GM21737 (cell line): Measurements from ENCODE around the gene FBLL1.
A peak's percentile ranks its signal among the peaks of the same experiment; 100 is the strongest.
"Not testable (repeated sequence)": the region's sequence is repeated elsewhere in the genome, so short reads cannot be mapped to it uniquely, and the experiment has no call there.

Experiments
- ATAC-seq: cut with Tn5 transposase; IDR thresholded peaks from one replicate; pipeline ENCODE4 v1.9.1; 2021; ENCODE audit warnings: mild to moderate bottlenecking, moderate library complexity; ENCODE audit not compliant: unreplicated experiment

FBLL1 gene

GRCh38 chr5:168528521-168529373 lies at the start of gene FBLL1:
FBLL1 (plus strand) TSS chr5:168529305; CDS start chr5:168529505, 200 bp downstream.
- no peak for ATAC-seq

DNA sequence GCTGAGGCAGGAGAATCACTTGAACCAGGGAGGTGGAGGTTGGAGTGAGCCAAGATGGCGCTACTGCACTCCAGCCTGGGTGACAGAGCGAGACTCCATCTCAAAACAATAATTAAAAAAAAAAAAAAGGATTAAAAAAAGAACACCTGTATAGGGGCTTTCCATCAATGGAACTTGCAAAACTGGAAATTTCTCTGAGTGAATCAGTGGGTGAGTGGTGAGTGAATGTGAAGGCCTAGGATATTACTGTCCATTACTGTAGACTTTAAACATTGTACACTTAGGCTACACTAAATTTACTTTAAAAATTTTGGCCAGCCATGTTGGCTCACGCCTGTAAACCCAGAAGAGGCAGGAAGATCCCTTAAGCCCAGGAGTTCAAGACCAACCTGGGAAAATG lies 48.5 kb upstream of the FBLL1 start:
- no peak for ATAC-seq

- ATAC-seq: peak; percentile 95
Observed at GRCh38 chr5:168481330-168481788, 47.7 kb upstream of the FBLL1 start.

DNA sequence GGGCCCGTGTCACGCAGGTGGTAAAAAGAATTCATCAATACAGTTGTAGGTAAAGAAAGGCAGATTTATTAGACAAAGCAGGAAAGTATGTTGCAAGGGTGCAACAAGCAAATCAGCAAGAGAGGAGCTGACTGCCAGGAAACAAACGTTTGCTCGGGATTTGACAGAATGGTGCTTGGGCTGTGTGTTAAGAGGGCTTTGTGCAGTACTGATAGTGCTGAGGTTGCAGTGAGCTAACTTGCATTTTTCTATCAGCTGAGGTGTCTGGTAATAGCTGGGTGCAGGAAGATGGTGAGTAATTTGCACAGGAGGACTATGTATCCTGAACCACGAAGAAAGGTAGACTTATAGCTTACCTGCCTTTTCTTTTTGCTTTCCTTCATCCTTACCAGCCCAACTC lies 46.7 kb upstream of the FBLL1 start:
- no peak for ATAC-seq

- peak; percentile 82 for ATAC-seq
Observed at GRCh38 chr5:168486136-168486879, 42.8 kb upstream of the FBLL1 start, which contains the start of gene RARS1. RARS1 (plus strand) TSS chr5:168486471; CDS start chr5:168486499, 28 bp downstream.

GRCh38 chr5:168489059-168489458 lies 40.0 kb upstream of the FBLL1 start:
- no peak for ATAC-seq

- ATAC-seq: no peak
Observed at GRCh38 chr5:168494057-168494555, 35.0 kb upstream of the FBLL1 start.

DNA sequence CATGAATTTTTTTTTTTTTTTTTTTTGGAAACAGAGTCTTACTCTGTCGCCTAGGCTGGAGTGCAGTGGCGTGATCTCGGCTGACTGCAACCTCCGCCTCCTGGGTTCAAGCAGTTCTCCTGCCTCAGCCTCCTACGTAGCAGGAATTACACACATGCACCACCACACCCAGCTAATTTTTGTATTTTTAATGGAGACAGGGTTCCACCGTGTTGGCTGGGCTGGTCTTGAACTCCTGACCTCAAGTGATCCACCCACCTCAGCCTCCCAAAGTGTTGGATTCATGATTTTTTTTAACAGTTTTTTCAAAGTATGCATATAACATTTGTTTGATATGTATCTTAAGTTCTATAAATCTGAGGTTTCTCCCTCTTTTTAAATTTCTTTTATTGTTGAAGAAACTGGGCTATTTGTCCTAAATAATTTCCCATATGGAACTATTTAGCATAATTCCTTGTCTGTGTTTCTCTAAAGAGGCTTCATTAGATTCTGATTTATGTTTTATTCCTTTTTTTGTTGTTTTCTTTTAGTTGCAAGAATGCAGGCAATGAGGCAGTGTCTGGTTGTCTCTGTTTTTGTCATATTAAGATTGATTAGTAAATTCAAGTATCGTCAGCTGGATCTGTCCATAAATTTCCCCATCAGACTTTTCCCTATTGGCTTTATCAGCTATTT lies 26.4 kb upstream of the FBLL1 start:
- ATAC-seq: no peak

- ATAC-seq: no peak
Observed at GRCh38 chr5:168513861-168514428, 15.2 kb upstream of the FBLL1 start.

- ATAC-seq: no peak
Observed at GRCh38 chr5:168525856-168526255, 3.2 kb upstream of the FBLL1 start.

- no peak for ATAC-seq
Observed at GRCh38 chr5:168527756-168528295, 1.3 kb upstream of the FBLL1 start.

- ATAC-seq: no peak
Observed at GRCh38 chr5:168529374-168530234, 499 bp downstream of the FBLL1 start.

DNA sequence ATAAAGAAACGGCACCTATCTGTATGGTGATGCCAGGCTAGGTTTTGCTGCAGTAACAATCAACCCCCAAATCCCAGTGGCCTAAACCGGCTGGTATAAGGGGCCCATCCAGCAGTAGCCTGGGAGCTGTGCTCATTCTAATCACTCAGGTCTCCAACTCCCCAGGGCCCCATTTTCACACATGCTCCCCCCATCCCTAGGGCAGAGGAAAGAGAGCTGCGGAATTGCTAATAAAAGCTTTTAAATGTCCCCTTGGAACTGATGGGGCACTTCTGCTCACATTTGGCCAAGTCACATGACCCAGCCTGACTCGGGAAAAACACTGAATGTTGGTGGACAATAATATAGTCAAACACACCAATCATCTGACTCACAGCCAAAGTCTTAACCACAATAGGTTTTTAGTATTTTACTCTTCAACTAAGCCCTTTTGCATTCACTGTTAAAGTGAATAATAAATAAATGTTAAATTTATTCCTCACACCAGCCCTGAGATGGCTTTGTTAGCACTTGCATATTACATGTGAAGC lies 1.6 kb downstream of the FBLL1 start:
- ATAC-seq: no peak

- no peak for ATAC-seq
Observed at GRCh38 chr5:168531191-168531590, 2.1 kb downstream of the FBLL1 start.

- no peak for ATAC-seq
Observed at GRCh38 chr5:168531987-168532864, 3.1 kb downstream of the FBLL1 start.

DNA sequence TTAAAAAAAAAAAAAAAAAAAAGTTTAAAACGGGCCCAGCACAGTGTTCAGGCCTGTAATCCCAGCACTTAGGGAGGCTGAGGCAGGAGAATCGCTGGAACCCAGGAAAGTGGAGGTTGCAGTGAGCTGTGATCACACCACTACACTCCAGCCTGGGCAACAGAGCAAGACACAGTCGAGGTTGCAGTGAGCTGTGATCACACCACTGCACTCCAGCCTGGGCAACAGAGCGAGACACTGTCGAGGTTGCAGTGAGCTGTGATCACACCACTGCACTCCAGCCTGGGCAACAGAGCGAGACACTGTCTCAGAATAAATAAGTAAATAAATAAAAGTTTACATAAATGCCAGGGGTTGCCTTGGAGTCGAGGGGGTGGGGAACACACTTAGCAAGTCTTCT lies 5.2 kb downstream of the FBLL1 start:
- not testable (repeated sequence) for ATAC-seq

DNA sequence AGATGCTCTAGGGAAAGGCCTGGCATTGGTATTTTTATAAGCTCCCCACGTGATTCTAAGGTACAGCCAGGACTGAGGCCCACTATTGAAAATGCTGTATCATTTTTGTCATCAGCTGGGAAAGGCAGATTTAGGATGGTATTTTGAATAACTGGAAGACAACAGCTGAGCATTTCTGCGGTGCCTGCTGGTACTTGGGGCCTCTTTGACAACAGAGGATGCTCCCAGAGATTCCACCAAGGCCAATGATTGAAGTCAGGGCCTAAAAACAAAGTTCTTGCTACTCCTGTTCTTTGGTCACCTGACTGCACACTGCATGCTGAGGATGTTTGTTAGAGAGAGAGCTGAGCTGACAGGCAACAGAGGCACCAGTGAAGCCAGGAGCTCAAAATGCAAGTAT lies 8.1 kb downstream of the FBLL1 start:
- no peak for ATAC-seq

- no peak for ATAC-seq
Observed at GRCh38 chr5:168549554-168549953, 20.4 kb downstream of the FBLL1 start.
